ENCODE results near the gene MAP4K4.

Gene MAP4K4

GRCh38 chr2:101706819-101707177 is 9.3 kb downstream of the MAP4K4 start:
- peak; percentile 63 for DNase-seq
- Histone ChIP-seq H3K4me2 (ENCODE audit: insufficient read depth, low read length) (peak overlapping the region; percentile 52), H3K9ac (ENCODE audit: low read depth, low read length) (no peak overlapping the region), H3K4me1 (ENCODE audit: insufficient read depth, low read length) (peaks cover 80% of the 10 kb centered on the region), H3K9me3 (ENCODE audit: insufficient read depth, low read length, severe bottlenecking) (no peaks in the 10 kb centered on the region), H4K20me1 (ENCODE audit: insufficient read depth, low read length) (peaks cover 84% of the 10 kb centered on the region), H3K27me3 (ENCODE audit: insufficient read depth, low read length, poor library complexity) (no peaks in the 10 kb centered on the region), H3K27ac (ENCODE audit: low read length) (peak overlapping the region; percentile 73), H3K79me2 (ENCODE audit: insufficient read depth, low read length) (peaks cover 97% of the 10 kb centered on the region), H2AFZ (ENCODE audit: low read depth, low read length) (no peak overlapping the region), H3K4me3 (ENCODE audit: low read depth in 1 of 2, low read length in 2 of 2) (no peak overlapping the region), H3K36me3 (ENCODE audit: insufficient read depth, low read length) (peaks cover 33% of the 10 kb centered on the region)
- TF ChIP-seq EZH2 (IDR thresholded peaks at IDR 0.05; ENCODE audit: borderline replicate concordance, low read depth, low read length, severe bottlenecking) (no peak), CTCF (IDR thresholded peaks at IDR 0.05; ENCODE audit: borderline replicate concordance, extremely low read depth, low read length, poor library complexity, severe bottlenecking) (no peak)
- ATAC-seq (ENCODE audit: insufficient read depth, low read depth) = peak; percentile 88

- Histone ChIP-seq H3K79me2 (ENCODE audit: insufficient read depth, low read length) (peaks cover 100% of the 10 kb centered on the region), H3K4me2 (ENCODE audit: insufficient read depth, low read length) (no peak overlapping the region), H3K27ac (ENCODE audit: low read length) (no peak overlapping the region), H3K9me3 (ENCODE audit: insufficient read depth, low read length, severe bottlenecking) (no peaks in the 10 kb centered on the region), H3K4me3 (ENCODE audit: low read depth in 1 of 2, low read length in 2 of 2) (no peak overlapping the region), H3K9ac (ENCODE audit: low read depth, low read length) (no peak overlapping the region), H3K4me1 (ENCODE audit: insufficient read depth, low read length) (peaks cover 48% of the 10 kb centered on the region), H3K27me3 (ENCODE audit: insufficient read depth, low read length, poor library complexity) (no peaks in the 10 kb centered on the region), H2AFZ (ENCODE audit: low read depth, low read length) (no peak overlapping the region), H4K20me1 (ENCODE audit: insufficient read depth, low read length) (peaks cover 77% of the 10 kb centered on the region), H3K36me3 (ENCODE audit: insufficient read depth, low read length) (peaks cover 17% of the 10 kb centered on the region)
- TF ChIP-seq EZH2 (IDR thresholded peaks at IDR 0.05; ENCODE audit: borderline replicate concordance, low read depth, low read length, severe bottlenecking) = no peak
- TF ChIP-seq CTCF (IDR thresholded peaks at IDR 0.05; ENCODE audit: borderline replicate concordance, extremely low read depth, low read length, poor library complexity, severe bottlenecking) = no peak
- ATAC-seq (ENCODE audit: insufficient read depth, low read depth) (no peak), DNase-seq (no peak)
Measured at GRCh38 chr2:101710036-101710435, 12.5 kb downstream of the MAP4K4 start.

- Histone ChIP-seq H3K4me2 (ENCODE audit: insufficient read depth, low read length) (no peak overlapping the region), H3K36me3 (ENCODE audit: insufficient read depth, low read length) (peaks cover 17% of the 10 kb centered on the region), H3K79me2 (ENCODE audit: insufficient read depth, low read length) (peaks cover 100% of the 10 kb centered on the region), H3K9ac (ENCODE audit: low read depth, low read length) (no peak overlapping the region), H3K27ac (ENCODE audit: low read length) (no peak overlapping the region), H3K4me1 (ENCODE audit: insufficient read depth, low read length) (peaks cover 41% of the 10 kb centered on the region), H3K9me3 (ENCODE audit: insufficient read depth, low read length, severe bottlenecking) (no peaks in the 10 kb centered on the region), H4K20me1 (ENCODE audit: insufficient read depth, low read length) (peaks cover 77% of the 10 kb centered on the region), H2AFZ (ENCODE audit: low read depth, low read length) (no peak overlapping the region), H3K4me3 (ENCODE audit: low read depth in 1 of 2, low read length in 2 of 2) (no peak overlapping the region), H3K27me3 (ENCODE audit: insufficient read depth, low read length, poor library complexity) (no peaks in the 10 kb centered on the region)
- peak; percentile 22; the same call in 1 of the 3 replicates for ATAC-seq (ENCODE audit: insufficient read depth, low read depth)
- no peak for DNase-seq
- TF ChIP-seq EZH2 (IDR thresholded peaks at IDR 0.05; ENCODE audit: borderline replicate concordance, low read depth, low read length, severe bottlenecking) = no peak
- no peak for TF ChIP-seq CTCF (IDR thresholded peaks at IDR 0.05; ENCODE audit: borderline replicate concordance, extremely low read depth, low read length, poor library complexity, severe bottlenecking)
Measured at GRCh38 chr2:101710471-101711318, 13.2 kb downstream of the MAP4K4 start.

All from DND-41 (cell line).